Endodermal cell (in vitro differentiated cells): ENCODE data around the gene STX8. TPM values are rescaled to one million over a fixed set of nuclear protein-coding genes. Genes with fewer than 3 reads are reported as not detected.

Source experiments
- DNase-seq: peaks from one replicate; pipeline ENCODE4 v3.0.0-alpha.2; 2017
- H3K27ac ChIP-seq: 2 replicates; pipeline ENCODE4 v1.5.1; 2013; ENCODE audit warnings: mild to moderate bottlenecking, low read depth, low read length, moderate library complexity
- H3K27me3 ChIP-seq: 2 replicates; pipeline ENCODE4 v1.6.1; 2013; ENCODE audit warnings: mild to moderate bottlenecking, low read length, moderate library complexity; ENCODE audit not compliant: insufficient read depth, control insufficient read depth, poor library complexity, severe bottlenecking
- H3K36me3 ChIP-seq: 2 replicates; pipeline ENCODE4 v1.7.0; 2013; ENCODE audit warnings: mild to moderate bottlenecking, low read length, moderate library complexity; ENCODE audit not compliant: control insufficient read depth, insufficient read depth
- H3K4me1 ChIP-seq: one replicate; pipeline ENCODE4 v1.7.0; 2013; ENCODE audit warnings: low read length; ENCODE audit not compliant: control insufficient read depth, insufficient read depth
- H3K4me3 ChIP-seq: 2 replicates; pipeline ENCODE4 v1.5.1; 2013; ENCODE audit warnings: mild to moderate bottlenecking, low read length, moderate library complexity
- H3K9ac ChIP-seq: 2 replicates; pipeline ENCODE4 v1.6.1; 2013; ENCODE audit warnings: mild to moderate bottlenecking, low read length, moderate library complexity; ENCODE audit not compliant: poor library complexity, severe bottlenecking; ENCODE audit errors: extremely low read depth
- H3K9me3 ChIP-seq: 2 replicates; pipeline ENCODE4 v1.6.1; 2013; ENCODE audit warnings: mild to moderate bottlenecking, low read length, moderate library complexity; ENCODE audit not compliant: control insufficient read depth
- H3K27ac Mint-ChIP-seq: 2 replicates; pipeline ENCODE4 v1.8.0; 2020; ENCODE audit warnings: mixed read lengths
- H3K27me3 Mint-ChIP-seq: 2 replicates; pipeline ENCODE4 v1.8.0; 2021; ENCODE audit warnings: mild to moderate bottlenecking, mixed read lengths; ENCODE audit not compliant: insufficient read depth
- H3K36me3 Mint-ChIP-seq: 2 replicates; pipeline ENCODE4 v1.8.0; 2020; ENCODE audit warnings: low read depth, mixed read lengths
- H3K4me1 Mint-ChIP-seq: 2 replicates; pipeline ENCODE4 v1.8.0; 2020; ENCODE audit warnings: mixed read lengths
- H3K4me3 Mint-ChIP-seq: 2 replicates; pipeline ENCODE4 v1.8.0; 2020; ENCODE audit warnings: mild to moderate bottlenecking, moderate library complexity, mixed read lengths
- H3K9me3 Mint-ChIP-seq: 2 replicates; pipeline ENCODE4 v1.8.0; 2020; ENCODE audit warnings: mild to moderate bottlenecking, mixed read lengths
- CTCF ChIP-seq: fragments of 200-600 bp; sonication (generic); conservative IDR thresholded peaks from 2 replicates; pipeline ENCODE4 v1.5.0; 2021; ENCODE audit warnings: antibody characterized with exemption, mild to moderate bottlenecking
- WGBS, 2 experiments: methylation state at CpG; one replicate each; pipeline versions ENCODE4 v1.1.5 to v1.1.7; 2013; ENCODE audit warnings: missing lambda C conversion rate in 2 of 2, mixed read lengths in 1 of 2; ENCODE audit not compliant: insufficient coverage in 1 of 2, insufficient read length in 1 of 2; 5-methylcytosine and 5-hydroxymethylcytosine counted together
- total RNA-seq, 2 donors: library from RNA; stranded (reverse); fragmentation: NEBNext Ultra II Directional in 1 of 2; extraction: Animal tissue kit (Norgen Biotek cat#: 25700) in 1 of 2; gene quantifications; 2 replicates in 1 of 2; 3 replicates in 1 of 2; pipeline ENCODE4 v1.2.1, GENCODE V29; 2021

STX8 gene
- total RNA-seq, 2 donors from 2014 or later, result 82.5 to 98.2 TPM

- DNase-seq, result no peak
- 72 to 84% methylated on average over 6 to 8 of the region's 8 CpGs for WGBS, 2 experiments
These were observed 341.2 kb downstream of the STX8 start for GRCh38 chr17:9234389-9234945.

GRCh38 chr17:9233761-9234160 is 341.9 kb downstream of the STX8 start:
- no peak overlapping the region for H3K4me3 ChIP-seq
- H3K4me1 Mint-ChIP-seq, result peaks cover 8% of the 10 kb centered on the region
- TF ChIP-seq CTCF, result no peak
- H3K36me3 ChIP-seq, result peaks cover 3% of the 10 kb centered on the region
- peaks cover 1% of the 10 kb centered on the region for H3K27me3 Mint-ChIP-seq
- H3K9me3 ChIP-seq, result no peaks in the 10 kb centered on the region
- no peak overlapping the region for H3K27ac Mint-ChIP-seq
- H3K9me3 Mint-ChIP-seq, result no peaks in the 10 kb centered on the region
- H3K36me3 Mint-ChIP-seq, result peaks cover 9% of the 10 kb centered on the region
- no peaks in the 10 kb centered on the region for H3K27me3 ChIP-seq
- 95% methylated on average over 3 to 7 of the region's 7 CpGs for WGBS, 2 experiments
- H3K4me3 Mint-ChIP-seq, result no peak overlapping the region
- no peak overlapping the region for H3K9ac ChIP-seq
- H3K4me1 ChIP-seq, result no peaks in the 10 kb centered on the region
- DNase-seq, result no peak
- H3K27ac ChIP-seq, result no peak overlapping the region

More at GRCh38 chr17:9234389-9234945, 341.2 kb downstream of the STX8 start:
- Mint-ChIP-seq H3K4me3 (no peak overlapping the region), H3K4me1 (peaks cover 15% of the 10 kb centered on the region), H3K36me3 (peaks cover 9% of the 10 kb centered on the region), H3K9me3 (no peaks in the 10 kb centered on the region), H3K27ac (no peak overlapping the region), H3K27me3 (peaks cover 3% of the 10 kb centered on the region)
- no peak overlapping the region for H3K4me3 ChIP-seq
- H3K4me1 ChIP-seq, result peaks cover 4% of the 10 kb centered on the region
- no peak for TF ChIP-seq CTCF
- no peaks in the 10 kb centered on the region for H3K9me3 ChIP-seq
- no peak overlapping the region for H3K9ac ChIP-seq
- H3K36me3 ChIP-seq, result peaks cover 8% of the 10 kb centered on the region
- H3K27me3 ChIP-seq, result no peaks in the 10 kb centered on the region
- H3K27ac ChIP-seq, result no peak overlapping the region

- no peak for DNase-seq
- H3K36me3 Mint-ChIP-seq, result peaks cover 8% of the 10 kb centered on the region
- Histone ChIP-seq H3K9ac (no peak overlapping the region), H3K9me3 (no peaks in the 10 kb centered on the region), H3K4me1 (no peaks in the 10 kb centered on the region), H3K27me3 (no peaks in the 10 kb centered on the region), H3K4me3 (no peak overlapping the region), H3K27ac (no peak overlapping the region), H3K36me3 (peaks cover 3% of the 10 kb centered on the region)
- 90 to 91% methylated on average over 7 to 9 of the region's 9 CpGs for WGBS, 2 experiments
- peaks cover 6% of the 10 kb centered on the region for H3K4me1 Mint-ChIP-seq
- H3K9me3 Mint-ChIP-seq, result no peaks in the 10 kb centered on the region
- no peak overlapping the region for H3K27ac Mint-ChIP-seq
- H3K4me3 Mint-ChIP-seq, result no peak overlapping the region
- TF ChIP-seq CTCF, result no peak
- no peaks in the 10 kb centered on the region for H3K27me3 Mint-ChIP-seq
These were observed 342.4 kb downstream of the STX8 start for GRCh38 chr17:9233271-9233599.
